Peyer's patch (tissue), 4 donors: ENCODE data around the gene PDGFC. TPM values are rescaled to one million over a fixed set of nuclear protein-coding genes. Genes with fewer than 3 reads are reported as not detected.

ENCODE experiments used
- DNase-seq, 3 donors: peaks; one replicate each; pipeline ENCODE4 v3.0.0-alpha.2; 2017 to 2019
- H3K27ac ChIP-seq, 4 donors: fragments of 200-600 bp; sonication (generic); one replicate each; pipeline ENCODE4 v1.5.1; 2016 to 2019
- H3K27me3 ChIP-seq, 2 donors: fragments of 200-600 bp; sonication (generic); one replicate each; pipeline ENCODE4 v1.5.1; 2019
- H3K36me3 ChIP-seq, 3 donors: fragments of 200-600 bp; sonication (generic); one replicate each; pipeline ENCODE4 v1.5.1; 2016 to 2019
- H3K4me1 ChIP-seq, 4 donors: fragments of 200-600 bp; sonication (generic); one replicate each; pipeline ENCODE4 v1.5.1; 2016 to 2019
- H3K4me3 ChIP-seq, 4 donors: fragments of 200-600 bp; sonication (generic); 1 replicate in 3 of 4; 2 replicates in 1 of 4; pipeline ENCODE4 v1.5.1; 2016 to 2019; ENCODE audit warnings: mild to moderate bottlenecking in 1 of 4
- H3K9me3 ChIP-seq, 4 donors: fragments of 200-600 bp; sonication (generic); one replicate each; pipeline ENCODE4 v1.5.1; 2016 to 2019; ENCODE audit warnings: mild to moderate bottlenecking in 1 of 4
- POLR2A ChIP-seq, 2 donors: fragments of 450-650 bp; IDR thresholded peaks; one replicate each; pipeline ENCODE4 v1.5.1; 2017; ENCODE audit warnings: antibody characterized with exemption in 2 of 2, mild to moderate bottlenecking in 2 of 2, moderate library complexity in 2 of 2
- small RNA-seq, 2 donors: library from RNA; depleted of rRNA; stranded (forward); fragments of <200 nt; gene quantifications; one replicate each; pipeline ENCODE3, GENCODE V24; 2016
- total RNA-seq, 4 donors: library from RNA; depleted of rRNA; stranded (reverse); fragments of >200 nt; gene quantifications; one replicate each; pipeline ENCODE4 v1.1.0, GENCODE V29; 2016
- TF ChIP-seq, protein P1 (sequence below), 6 experiments: fragments of 450-650 bp in 4 of 6; fragments of 200-600 bp in 2 of 6; sonication (generic) in 1 of 6; IDR thresholded peaks; one replicate each; pipeline ENCODE4 v1.5.1; 2017 to 2019; ENCODE audit warnings: antibody characterized with exemption in 6 of 6, mild to moderate bottlenecking in 3 of 6, moderate library complexity in 1 of 6

PDGFC gene
- total RNA-seq, 4 donors from 2014 or later = 4.4 to 17.3 (median 11.5) TPM

DNA sequence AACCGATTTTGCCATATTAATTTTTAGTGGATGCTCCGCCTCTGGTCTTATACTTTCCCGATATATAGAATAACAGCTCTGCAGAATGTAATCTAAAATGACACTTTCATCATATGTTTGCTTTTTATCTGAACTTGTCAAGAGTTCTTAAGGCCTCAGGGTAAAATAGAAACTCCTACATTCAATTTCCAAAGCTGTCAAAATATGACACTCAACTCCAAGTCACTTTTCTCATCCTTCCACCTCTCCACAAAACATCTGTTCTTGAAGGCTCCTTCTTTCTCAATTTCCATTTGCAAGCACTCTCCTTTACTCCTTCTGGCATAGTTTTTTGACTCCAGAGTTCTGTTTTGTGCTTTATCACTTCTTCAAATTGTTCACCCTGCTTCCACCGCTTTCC lies 242.2 kb downstream of the PDGFC start:
- Histone ChIP-seq H3K4me1 (no peaks in the 10 kb centered on the region), H3K36me3 (no peaks in the 10 kb centered on the region), H3K27ac (no peak overlapping the region), H3K4me3 (no peak overlapping the region), H3K9me3 (peaks cover 0 to 2% (median 0%) of the 10 kb centered on the region in 4 donors), H3K27me3 (no peaks in the 10 kb centered on the region)
- no peak for TF ChIP-seq POLR2A (IDR thresholded peaks at IDR 0.05)
- no peak for DNase-seq

DNA sequence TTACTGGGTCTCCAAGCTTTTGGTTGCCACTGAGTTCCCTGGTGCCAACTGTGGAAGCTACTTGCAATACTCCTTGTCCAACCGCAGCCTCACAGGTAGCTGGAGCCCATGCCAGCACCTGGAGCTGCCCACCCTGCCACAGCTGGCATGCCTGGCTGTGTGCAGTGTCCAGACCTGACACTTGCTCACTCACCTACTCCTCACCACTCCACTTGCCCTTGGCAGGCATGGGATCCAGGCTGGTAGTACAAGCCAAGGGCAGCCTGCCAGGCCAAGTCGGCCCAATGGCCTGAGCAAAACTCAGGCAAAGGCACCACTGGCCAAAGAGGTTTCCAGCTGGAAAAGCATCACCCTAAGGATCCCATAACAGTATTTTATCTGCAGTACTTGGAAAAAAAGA lies 246.3 kb downstream of the PDGFC start:
- H3K4me1 ChIP-seq = no peaks in the 10 kb centered on the region
- H3K9me3 ChIP-seq = no peaks in the 10 kb centered on the region
- H3K27me3 ChIP-seq = no peaks in the 10 kb centered on the region
- no peak for TF ChIP-seq POLR2A (IDR thresholded peaks at IDR 0.05)
- TF ChIP-seq, protein P1, sequence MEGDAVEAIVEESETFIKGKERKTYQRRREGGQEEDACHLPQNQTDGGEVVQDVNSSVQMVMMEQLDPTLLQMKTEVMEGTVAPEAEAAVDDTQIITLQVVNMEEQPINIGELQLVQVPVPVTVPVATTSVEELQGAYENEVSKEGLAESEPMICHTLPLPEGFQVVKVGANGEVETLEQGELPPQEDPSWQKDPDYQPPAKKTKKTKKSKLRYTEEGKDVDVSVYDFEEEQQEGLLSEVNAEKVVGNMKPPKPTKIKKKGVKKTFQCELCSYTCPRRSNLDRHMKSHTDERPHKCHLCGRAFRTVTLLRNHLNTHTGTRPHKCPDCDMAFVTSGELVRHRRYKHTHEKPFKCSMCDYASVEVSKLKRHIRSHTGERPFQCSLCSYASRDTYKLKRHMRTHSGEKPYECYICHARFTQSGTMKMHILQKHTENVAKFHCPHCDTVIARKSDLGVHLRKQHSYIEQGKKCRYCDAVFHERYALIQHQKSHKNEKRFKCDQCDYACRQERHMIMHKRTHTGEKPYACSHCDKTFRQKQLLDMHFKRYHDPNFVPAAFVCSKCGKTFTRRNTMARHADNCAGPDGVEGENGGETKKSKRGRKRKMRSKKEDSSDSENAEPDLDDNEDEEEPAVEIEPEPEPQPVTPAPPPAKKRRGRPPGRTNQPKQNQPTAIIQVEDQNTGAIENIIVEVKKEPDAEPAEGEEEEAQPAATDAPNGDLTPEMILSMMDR (IDR thresholded peaks at IDR 0.05) = no peak
- DNase-seq = no peak
- no peaks in the 10 kb centered on the region for H3K36me3 ChIP-seq
- H3K4me3 ChIP-seq = no peak overlapping the region
- H3K27ac ChIP-seq = no peak overlapping the region

DNA sequence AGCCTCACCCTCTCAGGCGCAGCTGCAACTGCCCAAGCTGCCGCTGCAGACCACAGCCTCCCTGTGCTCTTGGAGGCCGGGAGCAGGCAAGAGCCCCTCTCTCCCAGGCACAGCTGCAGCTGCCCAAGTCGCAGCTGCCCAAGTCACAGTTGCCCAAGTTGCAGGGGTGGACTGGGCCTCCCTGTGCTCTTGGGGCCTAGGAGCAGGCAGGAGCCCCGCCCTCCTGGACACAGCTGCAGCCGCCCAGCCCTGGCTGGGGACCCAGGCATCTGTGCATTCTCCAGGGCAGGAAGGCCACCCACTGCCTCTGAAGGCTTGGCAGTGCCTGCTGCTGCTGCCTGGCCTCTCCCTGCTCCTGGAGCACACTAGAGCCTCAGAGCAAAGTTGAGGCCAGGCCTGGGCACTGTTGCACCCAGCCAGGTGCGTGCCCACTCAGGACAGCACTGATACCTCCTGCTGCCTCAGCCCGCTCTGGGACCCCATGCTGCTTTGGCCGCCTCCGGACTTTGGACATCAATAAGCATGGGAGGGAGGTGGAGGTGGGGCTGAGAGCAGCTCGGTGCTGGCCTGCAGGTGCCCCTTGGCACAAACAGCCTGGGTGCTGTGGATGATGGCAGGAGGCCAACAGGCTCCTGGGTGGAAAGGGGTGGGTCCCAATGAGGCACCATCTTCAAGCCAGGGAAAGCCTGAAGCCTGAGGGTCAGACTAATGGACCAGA lies 247.5 kb downstream of the PDGFC start:
- peak in 2 of 3 donors; percentile 46 to 52 for DNase-seq
- Histone ChIP-seq H3K4me3 (no peak overlapping the region), H3K9me3 (no peaks in the 10 kb centered on the region), H3K4me1 (no peaks in the 10 kb centered on the region), H3K27ac (no peak overlapping the region), H3K36me3 (no peaks in the 10 kb centered on the region), H3K27me3 (no peaks in the 10 kb centered on the region)
- TF ChIP-seq, protein P1 (IDR thresholded peaks at IDR 0.05) = no peak
- no peak for TF ChIP-seq POLR2A (IDR thresholded peaks at IDR 0.05)

DNA sequence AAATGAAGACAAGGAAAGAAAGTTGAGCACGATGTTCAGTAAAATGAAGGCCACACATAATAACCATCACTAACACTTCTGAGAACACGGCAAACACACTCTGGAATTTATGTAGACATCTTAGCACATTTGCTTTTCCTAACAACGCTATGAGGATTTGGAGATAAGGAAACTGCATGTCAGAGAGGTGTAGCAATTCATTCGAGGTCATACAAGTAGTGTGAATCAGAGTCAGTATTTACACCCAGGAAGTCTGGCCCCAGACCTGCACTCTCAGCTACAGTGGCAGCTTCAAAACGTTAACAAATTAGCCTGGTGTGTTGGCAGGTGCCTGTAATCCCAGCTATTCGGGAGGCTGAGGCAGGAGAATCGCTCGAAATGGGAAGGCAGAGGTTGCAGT lies 253.4 kb downstream of the PDGFC start:
- Histone ChIP-seq H3K4me3 (no peak overlapping the region), H3K9me3 (no peaks in the 10 kb centered on the region), H3K27me3 (no peaks in the 10 kb centered on the region), H3K4me1 (no peaks in the 10 kb centered on the region), H3K36me3 (no peaks in the 10 kb centered on the region), H3K27ac (no peak overlapping the region)
- TF ChIP-seq, protein P1 (IDR thresholded peaks at IDR 0.05) = no peak
- TF ChIP-seq POLR2A (IDR thresholded peaks at IDR 0.05) = no peak
- no peak for DNase-seq

DNA sequence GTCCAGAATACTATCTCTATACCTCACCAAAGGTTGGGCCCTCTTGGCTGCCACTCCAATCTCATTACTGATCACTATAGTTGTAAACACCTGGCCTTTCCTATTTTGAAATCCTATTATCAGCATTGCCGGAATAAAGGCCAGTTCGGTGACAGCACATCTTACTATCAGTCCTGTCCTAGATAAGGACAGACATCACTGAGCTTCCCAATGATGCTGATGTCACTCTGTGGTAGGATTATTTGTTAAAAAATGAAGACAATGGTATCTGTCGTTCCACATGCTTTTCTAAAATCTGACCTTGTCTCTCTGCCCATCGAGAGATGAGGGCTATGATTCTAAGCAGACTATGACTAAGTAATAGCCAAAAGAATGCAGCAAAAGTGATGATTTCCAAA lies 260.4 kb downstream of the PDGFC start:
- Histone ChIP-seq H3K36me3 (no peaks in the 10 kb centered on the region), H3K27me3 (no peaks in the 10 kb centered on the region), H3K9me3 (no peaks in the 10 kb centered on the region), H3K27ac (no peak overlapping the region), H3K4me3 (no peak overlapping the region), H3K4me1 (no peaks in the 10 kb centered on the region)
- DNase-seq = no peak
- TF ChIP-seq, protein P1 (IDR thresholded peaks at IDR 0.05) = no peak
- no peak for TF ChIP-seq POLR2A (IDR thresholded peaks at IDR 0.05)

Small RNA genes lying within 50 kb of the gene (small RNA-seq; reads per million reads assigned to genes)
- 0 reads per million in 2 donors for gene AC092608.2

Other genes starting within 250 kb of the PDGFC start
- under 1 TPM in 1 of 4 donors, not detected in 3; 0.27 TPM for gene GLRB, start 104.4 kb upstream of the PDGFC start, total RNA-seq
- not detected for gene GRIA2, start 248.9 kb upstream of the PDGFC start, total RNA-seq